ENCODE data around the gene MNAT1.
"Not testable (repeated sequence)": the region's sequence is repeated elsewhere in the genome, so short reads cannot be mapped to it uniquely, and the experiment has no call there.

The MNAT1 gene

GRCh38 chr14:60736494-60736893, 1.9 kb downstream of the MNAT1 start:
- in situ Hi-C loops (cut with MboI; ENCODE audit: low sequenced_read_pairs) = no loop called here

GRCh38 chr14:60738843-60739508, 4.4 kb downstream of the MNAT1 start:
- in situ Hi-C loops (cut with MboI; ENCODE audit: low sequenced_read_pairs) = no loop called here

- in situ Hi-C loops (cut with MboI; ENCODE audit: low sequenced_read_pairs) = no loop called here
These were observed 10.0 kb downstream of the MNAT1 start for GRCh38 chr14:60744566-60744965.

GRCh38 chr14:60753264-60754119, 18.9 kb downstream of the MNAT1 start:
- in situ Hi-C loops (cut with MboI; ENCODE audit: low sequenced_read_pairs) = no loop called here

- in situ Hi-C loops (cut with MboI; ENCODE audit: low sequenced_read_pairs) = no loop called here
These were observed 22.3 kb downstream of the MNAT1 start for GRCh38 chr14:60756847-60757246.

GRCh38 chr14:60757567-60758002, 23.0 kb downstream of the MNAT1 start:
- in situ Hi-C loops (cut with MboI; ENCODE audit: low sequenced_read_pairs) = no loop called here

GRCh38 chr14:60758885-60759284, 24.3 kb downstream of the MNAT1 start:
- in situ Hi-C loops (cut with MboI; ENCODE audit: low sequenced_read_pairs) = no loop called here

GRCh38 chr14:60760209-60760608, 25.6 kb downstream of the MNAT1 start:
- in situ Hi-C loops (cut with MboI; ENCODE audit: low sequenced_read_pairs) = no loop called here

- in situ Hi-C loops (cut with MboI; ENCODE audit: low sequenced_read_pairs) = no loop called here
These were observed 26.2 kb downstream of the MNAT1 start for GRCh38 chr14:60760644-60761364.

- in situ Hi-C loops (cut with MboI; ENCODE audit: low sequenced_read_pairs) = no loop called here
These were observed 34.0 kb downstream of the MNAT1 start for GRCh38 chr14:60768602-60769001.

- in situ Hi-C loops (cut with MboI; ENCODE audit: low sequenced_read_pairs) = no loop called here
These were observed 36.6 kb downstream of the MNAT1 start for GRCh38 chr14:60771117-60771516.

GRCh38 chr14:60773558-60773957, 39.0 kb downstream of the MNAT1 start:
- in situ Hi-C loops (cut with MboI; ENCODE audit: low sequenced_read_pairs) = no loop called here

- in situ Hi-C loops (cut with MboI; ENCODE audit: low sequenced_read_pairs) = no loop called here
These were observed 40.7 kb downstream of the MNAT1 start for GRCh38 chr14:60775296-60775695.

GRCh38 chr14:60777856-60778578, 43.5 kb downstream of the MNAT1 start:
- in situ Hi-C loops (cut with MboI; ENCODE audit: low sequenced_read_pairs) = no loop called here

- in situ Hi-C loops (cut with MboI; ENCODE audit: low sequenced_read_pairs) = not testable (repeated sequence)
These were observed 45.4 kb downstream of the MNAT1 start for GRCh38 chr14:60779745-60780514.

- in situ Hi-C loops (cut with MboI; ENCODE audit: low sequenced_read_pairs) = not testable (repeated sequence)
These were observed 46.0 kb downstream of the MNAT1 start for GRCh38 chr14:60780558-60780957.

GRCh38 chr14:60786905-60787304, 52.3 kb downstream of the MNAT1 start:
- in situ Hi-C loops (cut with MboI; ENCODE audit: low sequenced_read_pairs) = no loop called here

GRCh38 chr14:60789656-60790055, 55.1 kb downstream of the MNAT1 start:
- in situ Hi-C loops (cut with MboI; ENCODE audit: low sequenced_read_pairs) = no loop called here

- in situ Hi-C loops (cut with MboI; ENCODE audit: low sequenced_read_pairs) = no loop called here
These were observed 56.3 kb downstream of the MNAT1 start for GRCh38 chr14:60790850-60791249.

GRCh38 chr14:60796434-60796833, 61.9 kb downstream of the MNAT1 start:
- in situ Hi-C loops (cut with MboI; ENCODE audit: low sequenced_read_pairs) = no loop called here
